ENCODE data around the gene RABGAP1L. TPM values are rescaled to one million over a fixed set of nuclear protein-coding genes. Genes with fewer than 3 reads are reported as not detected.
"Not testable (repeated sequence)": the region's sequence is repeated elsewhere in the genome, so short reads cannot be mapped to it uniquely, and the experiment has no call there.

RABGAP1L gene
- total RNA-seq, 4 donors from 2014 or later = 70.5 to 100 (median 92.6) TPM

DNA sequence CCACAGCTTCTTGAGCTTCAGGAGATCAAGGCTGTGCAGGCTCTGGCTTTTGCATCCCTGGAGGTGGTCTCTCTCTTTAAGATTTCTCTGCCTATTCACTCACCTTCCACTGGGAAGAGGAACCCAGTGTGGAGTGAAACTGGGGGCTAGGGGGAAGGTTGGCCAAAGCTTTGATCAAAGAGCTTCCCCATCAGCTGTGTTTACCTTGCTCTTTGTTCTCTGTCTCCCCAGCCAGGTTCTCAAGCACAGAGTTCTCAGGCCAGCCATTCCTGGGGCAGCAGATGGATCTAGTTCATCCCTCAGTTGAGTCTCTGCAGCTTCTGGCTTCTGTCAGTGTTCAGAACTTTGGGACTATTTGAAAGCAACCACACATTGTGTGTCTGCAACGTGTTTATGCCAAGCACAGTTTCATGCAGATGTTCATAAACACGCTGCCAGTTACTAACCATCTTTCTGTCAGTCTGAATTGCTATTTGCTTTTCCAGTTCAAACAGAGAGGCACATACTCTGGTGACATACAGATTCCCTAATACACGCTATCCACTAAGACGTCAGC, 881.1 kb downstream of the RABGAP1L start:
- DNase-seq = no peak
- TF ChIP-seq, protein P1, sequence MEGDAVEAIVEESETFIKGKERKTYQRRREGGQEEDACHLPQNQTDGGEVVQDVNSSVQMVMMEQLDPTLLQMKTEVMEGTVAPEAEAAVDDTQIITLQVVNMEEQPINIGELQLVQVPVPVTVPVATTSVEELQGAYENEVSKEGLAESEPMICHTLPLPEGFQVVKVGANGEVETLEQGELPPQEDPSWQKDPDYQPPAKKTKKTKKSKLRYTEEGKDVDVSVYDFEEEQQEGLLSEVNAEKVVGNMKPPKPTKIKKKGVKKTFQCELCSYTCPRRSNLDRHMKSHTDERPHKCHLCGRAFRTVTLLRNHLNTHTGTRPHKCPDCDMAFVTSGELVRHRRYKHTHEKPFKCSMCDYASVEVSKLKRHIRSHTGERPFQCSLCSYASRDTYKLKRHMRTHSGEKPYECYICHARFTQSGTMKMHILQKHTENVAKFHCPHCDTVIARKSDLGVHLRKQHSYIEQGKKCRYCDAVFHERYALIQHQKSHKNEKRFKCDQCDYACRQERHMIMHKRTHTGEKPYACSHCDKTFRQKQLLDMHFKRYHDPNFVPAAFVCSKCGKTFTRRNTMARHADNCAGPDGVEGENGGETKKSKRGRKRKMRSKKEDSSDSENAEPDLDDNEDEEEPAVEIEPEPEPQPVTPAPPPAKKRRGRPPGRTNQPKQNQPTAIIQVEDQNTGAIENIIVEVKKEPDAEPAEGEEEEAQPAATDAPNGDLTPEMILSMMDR (IDR thresholded peaks at IDR 0.05) = no peak
- TF ChIP-seq POLR2A (IDR thresholded peaks at IDR 0.05) = no peak
- Histone ChIP-seq H3K36me3 (no peaks in the 10 kb centered on the region), H3K27ac (no peak overlapping the region), H3K4me1 (no peaks in the 10 kb centered on the region), H3K9me3 (no peaks in the 10 kb centered on the region), H3K27me3 (no peaks in the 10 kb centered on the region), H3K4me3 (replicated peaks in 1 of 3) (no peak overlapping the region)
- intact Hi-C loops (cut with DNase I) = no loop called here
- WGBS, 2 donors = 72 to 85% methylated on average over 4 of the region's 4 CpGs

DNA sequence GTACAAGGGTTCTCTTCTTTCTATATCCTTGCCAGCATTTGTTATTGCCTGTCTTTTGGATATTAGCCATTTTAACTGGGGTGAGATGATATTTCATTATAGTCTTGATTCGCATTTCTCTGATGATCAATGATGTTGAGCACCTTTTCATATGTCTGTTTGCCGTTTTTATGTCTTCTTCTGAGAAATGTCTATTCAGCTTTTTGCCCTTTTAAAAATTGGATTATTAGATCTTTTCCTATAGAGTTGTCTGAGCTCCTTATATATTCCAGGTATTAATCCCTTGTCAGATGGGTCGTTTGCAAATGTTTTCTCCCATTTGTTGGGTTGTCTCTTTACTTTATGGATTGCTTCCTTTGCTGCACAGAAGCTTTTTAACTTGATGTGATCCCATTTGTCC, 883.3 kb downstream of the RABGAP1L start:
- Histone ChIP-seq H3K36me3 (no peaks in the 10 kb centered on the region), H3K27me3 (no peaks in the 10 kb centered on the region), H3K4me1 (no peaks in the 10 kb centered on the region), H3K9me3 (no peaks in the 10 kb centered on the region), H3K4me3 (replicated peaks in 1 of 3) (no peak overlapping the region), H3K27ac (no peak overlapping the region)
- no peak for TF ChIP-seq POLR2A (IDR thresholded peaks at IDR 0.05)
- TF ChIP-seq, protein P1 (IDR thresholded peaks at IDR 0.05) = no peak
- DNase-seq = no peak
- intact Hi-C loops (cut with DNase I) = no loop called here
- 74 to 75% methylated on average over 3 of the region's 3 CpGs for WGBS, 2 donors

DNA sequence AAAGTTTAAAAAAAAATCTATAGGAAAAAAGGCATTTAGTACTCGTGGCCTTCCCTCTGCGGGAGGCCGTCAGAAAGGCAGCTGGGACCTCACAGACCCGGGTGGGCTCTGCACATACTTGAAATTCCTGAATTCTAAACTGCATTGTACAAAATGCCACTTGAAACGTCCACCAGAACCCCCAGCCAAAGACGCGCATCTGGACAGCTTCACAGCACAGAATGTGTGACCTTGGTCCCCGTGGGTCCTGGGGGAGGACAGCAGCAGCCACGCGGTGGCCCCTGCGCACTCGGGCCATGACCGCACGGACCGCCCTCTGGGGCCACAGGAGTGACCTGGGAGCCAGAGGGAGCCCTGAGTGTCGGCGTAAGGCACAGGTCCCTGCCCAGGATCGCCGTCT, 884.5 kb downstream of the RABGAP1L start:
- intact Hi-C loops (cut with DNase I) = no loop called here
- no peaks in the 10 kb centered on the region for H3K4me1 ChIP-seq
- H3K9me3 ChIP-seq = no peaks in the 10 kb centered on the region
- no peak for TF ChIP-seq POLR2A (IDR thresholded peaks at IDR 0.05)
- TF ChIP-seq, protein P1 (IDR thresholded peaks at IDR 0.05) = no peak
- H3K4me3 ChIP-seq (replicated peaks in 1 of 3) = no peak overlapping the region
- H3K27me3 ChIP-seq = no peaks in the 10 kb centered on the region
- WGBS, 2 donors = 62 to 64% methylated on average over 16 to 19 of the region's 19 CpGs
- no peaks in the 10 kb centered on the region for H3K36me3 ChIP-seq
- DNase-seq = no peak
- H3K27ac ChIP-seq = no peak overlapping the region

DNA sequence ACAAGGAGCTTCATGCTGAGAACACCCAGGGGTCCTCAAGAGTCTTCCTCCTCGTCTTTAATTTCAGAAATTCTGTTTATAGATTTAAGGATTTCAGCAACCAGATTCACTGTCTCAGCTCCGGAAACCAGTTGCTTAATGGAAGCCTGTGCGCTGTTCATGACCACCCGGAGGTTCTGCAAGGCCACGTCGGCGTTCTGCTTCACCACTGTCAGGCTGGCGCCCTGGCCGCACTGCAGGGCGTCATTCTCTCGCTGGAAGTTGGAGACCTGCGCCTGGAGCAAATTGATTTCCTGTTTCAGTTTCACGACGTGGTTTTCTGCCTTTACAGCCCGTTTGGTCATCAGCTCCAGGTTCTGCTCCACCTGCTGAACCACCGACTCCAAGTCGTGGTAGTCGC, 885.3 kb downstream of the RABGAP1L start:
- H3K27me3 ChIP-seq; H3K4me1 ChIP-seq; intact Hi-C loops (cut with DNase I); H3K4me3 ChIP-seq (replicated peaks in 1 of 3); H3K9me3 ChIP-seq; H3K36me3 ChIP-seq; H3K27ac ChIP-seq; DNase-seq: not testable (repeated sequence)
- WGBS, 2 donors = 87 to 92% methylated on average over 18 of the region's 18 CpGs

Small RNA genes within 50 kb of the gene (small RNA-seq; reads per million reads assigned to genes)
- gene BANF1P4 (not detected), gene RF00019 (not detected), gene RNU6-307P (not detected)

Other genes with a start within 250 kb of the RABGAP1L start
- not detected for gene SERPINC1, start 242.2 kb upstream of the RABGAP1L start, total RNA-seq
- 10 to 100 TPM; 30.4 to 55.1 (median 41.4) TPM for gene RC3H1, start 137.2 kb upstream of the RABGAP1L start, total RNA-seq

Data from thyroid gland (tissue), 4 donors.